Measurements from ENCODE around the gene RASSF5. TPM values are rescaled to one million over a fixed set of nuclear protein-coding genes. Genes with fewer than 3 reads are reported as not detected.

The RASSF5 gene
- polyA plus RNA-seq, 1 donor from 2014 or later, result 4.0 TPM

- Histone ChIP-seq H3K9me2 (ENCODE audit: insufficient read depth, low read length) (no peaks in the 10 kb centered on the region), H2AFZ (ENCODE audit: low read depth, low read length) (no peak overlapping the region), H3K9me3 (ENCODE audit: low read length) (no peaks in the 10 kb centered on the region), H3F3A (ENCODE audit: insufficient read depth, low read length, poor library complexity, severe bottlenecking) (no peaks in the 10 kb centered on the region), H3K79me2 (replicated peaks; ENCODE audit: insufficient read depth, low read length) (no peaks in the 10 kb centered on the region), H3K4me3 (ENCODE audit: low read length) (no peak overlapping the region), H3K9ac (ENCODE audit: low read length) (no peak overlapping the region), H4K20me1 (ENCODE audit: insufficient read depth) (no peaks in the 10 kb centered on the region), H3K4me2 (ENCODE audit: low read length) (no peak overlapping the region), H3K27me3 (ENCODE audit: insufficient read depth, low read depth, low read length) (no peaks in the 10 kb centered on the region), H3K36me3 (ENCODE audit: insufficient read depth, low read length) (no peaks in the 10 kb centered on the region), H3K27ac (ENCODE audit: low read length) (no peak overlapping the region)
- TF ChIP-seq POLR2AphosphoS5 (IDR thresholded peaks at IDR 0.05) (no peak), MXI1 (conservative IDR thresholded peaks at IDR 0.05; ENCODE audit: poor library complexity, severe bottlenecking) (no peak), CTCF (IDR thresholded peaks at IDR 0.05; ENCODE audit: poor library complexity, severe bottlenecking) (no peak)
These were observed 62.2 kb downstream of the RASSF5 start for GRCh38 chr1:206569556-206569955.

DNA sequence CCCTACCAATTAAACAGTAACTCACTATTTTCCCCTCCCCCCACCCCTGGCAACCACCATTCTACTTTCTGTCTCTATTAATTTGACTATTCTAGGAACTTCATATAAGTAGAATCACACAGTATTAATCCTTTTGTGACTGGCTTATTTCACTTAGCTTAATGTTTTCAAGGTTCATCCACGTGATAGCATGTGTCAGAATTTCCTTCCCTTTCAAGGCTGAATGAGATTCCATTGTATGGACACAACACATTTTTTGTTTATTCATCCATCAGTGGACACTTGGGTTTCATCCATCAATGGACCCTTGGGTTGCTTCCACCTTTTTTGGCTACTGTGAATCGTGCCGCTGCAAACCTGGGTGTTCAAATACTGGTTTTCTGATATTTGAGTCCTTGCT is 63.2 kb downstream of the RASSF5 start:
- no peak overlapping the region for H3K27ac ChIP-seq (ENCODE audit: low read length)
- H3K36me3 ChIP-seq (ENCODE audit: insufficient read depth, low read length), result no peaks in the 10 kb centered on the region
- no peak for TF ChIP-seq TAF1 (IDR thresholded peaks at IDR 0.05; ENCODE audit: low read depth)
- TF ChIP-seq REST (IDR thresholded peaks at IDR 0.05; ENCODE audit: borderline replicate concordance), result no peak
- no peak for TF ChIP-seq EZH2 (IDR thresholded peaks at IDR 0.05; ENCODE audit: borderline replicate concordance, insufficient read depth, low read length, poor library complexity, severe bottlenecking)
- no peak for TF ChIP-seq MXI1 (conservative IDR thresholded peaks at IDR 0.05; ENCODE audit: poor library complexity, severe bottlenecking)
- H2AFZ ChIP-seq (ENCODE audit: low read depth, low read length), result no peak overlapping the region
- no peak overlapping the region for H3K4me3 ChIP-seq (ENCODE audit: low read length)
- no peaks in the 10 kb centered on the region for H4K20me1 ChIP-seq (ENCODE audit: insufficient read depth)
- no peaks in the 10 kb centered on the region for H3K9me2 ChIP-seq (ENCODE audit: insufficient read depth, low read length)
- H3K4me2 ChIP-seq (ENCODE audit: low read length), result no peak overlapping the region
- H3K79me2 ChIP-seq (replicated peaks; ENCODE audit: insufficient read depth, low read length), result no peaks in the 10 kb centered on the region
- H3F3A ChIP-seq (ENCODE audit: insufficient read depth, low read length, poor library complexity, severe bottlenecking), result no peaks in the 10 kb centered on the region
- no peaks in the 10 kb centered on the region for H3K27me3 ChIP-seq (ENCODE audit: insufficient read depth, low read depth, low read length)
- H3K9ac ChIP-seq (ENCODE audit: low read length), result no peak overlapping the region
- H3K9me3 ChIP-seq (ENCODE audit: low read length), result no peaks in the 10 kb centered on the region

DNA sequence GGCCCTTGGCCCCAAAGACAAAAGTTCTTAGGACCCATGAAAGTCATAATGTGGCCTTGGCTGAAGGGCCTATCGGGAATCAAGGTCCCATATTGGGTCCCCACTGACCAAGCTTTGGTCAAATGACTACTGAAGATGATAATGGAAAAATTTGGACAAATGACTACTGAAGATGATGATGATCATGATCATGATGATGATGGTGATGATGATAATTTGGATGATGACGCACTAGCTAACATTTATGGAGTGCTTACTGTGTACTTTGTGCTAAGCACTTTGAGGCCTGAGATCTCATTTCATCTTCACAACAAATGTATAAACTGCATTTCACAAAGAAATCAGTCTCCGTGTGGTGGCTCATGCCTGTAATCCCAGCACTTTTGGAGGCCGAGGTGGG is 65.5 kb downstream of the RASSF5 start:
- Histone ChIP-seq H3K9me2 (ENCODE audit: insufficient read depth, low read length) (no peaks in the 10 kb centered on the region), H3K36me3 (ENCODE audit: insufficient read depth, low read length) (no peaks in the 10 kb centered on the region), H3K79me2 (replicated peaks; ENCODE audit: insufficient read depth, low read length) (no peaks in the 10 kb centered on the region), H3K27ac (ENCODE audit: low read length) (no peak overlapping the region), H4K20me1 (ENCODE audit: insufficient read depth) (no peaks in the 10 kb centered on the region), H3K4me2 (ENCODE audit: low read length) (no peak overlapping the region), H3K27me3 (ENCODE audit: insufficient read depth, low read depth, low read length) (no peaks in the 10 kb centered on the region), H2AFZ (ENCODE audit: low read depth, low read length) (no peak overlapping the region), H3K4me3 (ENCODE audit: low read length) (no peak overlapping the region), H3K9me3 (ENCODE audit: low read length) (no peaks in the 10 kb centered on the region), H3K9ac (ENCODE audit: low read length) (no peak overlapping the region), H3F3A (ENCODE audit: insufficient read depth, low read length, poor library complexity, severe bottlenecking) (no peaks in the 10 kb centered on the region)
- TF ChIP-seq EZH2 (IDR thresholded peaks at IDR 0.05; ENCODE audit: borderline replicate concordance, insufficient read depth, low read length, poor library complexity, severe bottlenecking), result no peak
- TF ChIP-seq MXI1 (conservative IDR thresholded peaks at IDR 0.05; ENCODE audit: poor library complexity, severe bottlenecking), result no peak
- no peak for TF ChIP-seq TAF1 (IDR thresholded peaks at IDR 0.05; ENCODE audit: low read depth)
- TF ChIP-seq POLR2AphosphoS5 (IDR thresholded peaks at IDR 0.05), result no peak
- TF ChIP-seq REST (IDR thresholded peaks at IDR 0.05; ENCODE audit: borderline replicate concordance), result no peak
- no peak for TF ChIP-seq RAD21 (conservative IDR thresholded peaks at IDR 0.05)
- TF ChIP-seq SMC3 (conservative IDR thresholded peaks at IDR 0.05; ENCODE audit: poor library complexity), result no peak
- TF ChIP-seq EP300 (conservative IDR thresholded peaks at IDR 0.05; ENCODE audit: poor library complexity, severe bottlenecking), result no peak
- TF ChIP-seq CTCF (IDR thresholded peaks at IDR 0.05; ENCODE audit: poor library complexity, severe bottlenecking), result no peak

Measured in neural cell (in vitro differentiated cells).